GM21825 (cell line): ENCODE measurements around the gene CALML5.

Experiments
- ATAC-seq: cut with Tn5 transposase; IDR thresholded peaks from one replicate; pipeline ENCODE4 v1.9.1; 2021; ENCODE audit warnings: mild to moderate bottlenecking, moderate library complexity; ENCODE audit not compliant: unreplicated experiment

The CALML5 gene

GRCh38 chr10:5499493-5500140 is at the start of gene CALML5:
Gene CALML5, minus strand, starts transcription at chr10:5499570. Its CDS starts 132 bp downstream, at chr10:5499438.
- ATAC-seq: no peak

GRCh38 chr10:5547931-5548660 is 48.7 kb upstream of the CALML5 start:
- no peak for ATAC-seq

- ATAC-seq: no peak
These were observed 48.2 kb upstream of the CALML5 start for GRCh38 chr10:5547681-5547930.

GRCh38 chr10:5546891-5547680 is 47.7 kb upstream of the CALML5 start:
- ATAC-seq: no peak

GRCh38 chr10:5545778-5546710 is 46.7 kb upstream of the CALML5 start:
- ATAC-seq: no peak

GRCh38 chr10:5545426-5545777 is 46.0 kb upstream of the CALML5 start:
- ATAC-seq: no peak

- no peak for ATAC-seq
These were observed 45.6 kb upstream of the CALML5 start for GRCh38 chr10:5545011-5545410.

- no peak for ATAC-seq
These were observed 44.9 kb upstream of the CALML5 start for GRCh38 chr10:5544216-5544805.

GRCh38 chr10:5543623-5544022 is 44.3 kb upstream of the CALML5 start:
- ATAC-seq: no peak

- ATAC-seq: no peak
These were observed 42.7 kb upstream of the CALML5 start for GRCh38 chr10:5542100-5542499.

- no peak for ATAC-seq
These were observed 41.5 kb upstream of the CALML5 start for GRCh38 chr10:5540891-5541290.

GRCh38 chr10:5540080-5540479 is 40.7 kb upstream of the CALML5 start:
- no peak for ATAC-seq

GRCh38 chr10:5538892-5539651 is 39.7 kb upstream of the CALML5 start:
- no peak for ATAC-seq

- ATAC-seq: no peak
These were observed 39.1 kb upstream of the CALML5 start for GRCh38 chr10:5538446-5538845.

GRCh38 chr10:5537684-5538083 is 38.3 kb upstream of the CALML5 start:
- ATAC-seq: no peak

GRCh38 chr10:5536486-5537081 is 37.2 kb upstream of the CALML5 start:
- ATAC-seq: no peak

GRCh38 chr10:5534880-5535856 is 35.8 kb upstream of the CALML5 start:
- ATAC-seq: no peak

- ATAC-seq: no peak
These were observed 34.9 kb upstream of the CALML5 start for GRCh38 chr10:5534051-5534821.
